SKM-1 (cell line): ENCODE data around the gene RAVER2.

Experiments used
- DNase-seq: peaks from one replicate; lab custom pipeline; 2025; ENCODE audit not compliant: unreplicated experiment; lab: John Stamatoyannopoulos, UW

The RAVER2 gene

GRCh38 chr1:64875101-64875500 lies 130.2 kb downstream of the RAVER2 start:
- no peak for DNase-seq

DNA sequence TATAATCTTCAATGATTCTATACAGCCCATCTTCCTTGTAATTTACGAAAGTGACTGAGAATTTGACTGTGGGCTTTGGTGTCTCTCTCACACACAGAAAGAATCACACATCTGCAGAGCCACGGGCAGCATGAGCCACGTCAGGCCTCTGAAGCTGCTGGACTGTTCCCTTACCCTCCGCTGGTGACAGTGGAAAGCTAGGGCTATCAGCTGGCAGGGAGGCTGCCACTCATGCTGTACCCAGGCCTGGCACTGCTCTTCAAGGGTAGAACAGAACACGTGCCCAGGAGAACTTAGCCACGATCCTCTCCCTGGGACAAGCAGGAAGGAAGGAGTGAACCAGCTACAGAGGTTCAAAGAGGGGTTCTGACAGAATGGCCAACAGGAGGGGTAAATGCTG lies 130.7 kb downstream of the RAVER2 start:
- DNase-seq, result no peak

GRCh38 chr1:64877151-64877550 lies 132.3 kb downstream of the RAVER2 start:
- DNase-seq, result no peak

- DNase-seq, result no peak
Measured at GRCh38 chr1:64877598-64877997, 132.7 kb downstream of the RAVER2 start.

DNA sequence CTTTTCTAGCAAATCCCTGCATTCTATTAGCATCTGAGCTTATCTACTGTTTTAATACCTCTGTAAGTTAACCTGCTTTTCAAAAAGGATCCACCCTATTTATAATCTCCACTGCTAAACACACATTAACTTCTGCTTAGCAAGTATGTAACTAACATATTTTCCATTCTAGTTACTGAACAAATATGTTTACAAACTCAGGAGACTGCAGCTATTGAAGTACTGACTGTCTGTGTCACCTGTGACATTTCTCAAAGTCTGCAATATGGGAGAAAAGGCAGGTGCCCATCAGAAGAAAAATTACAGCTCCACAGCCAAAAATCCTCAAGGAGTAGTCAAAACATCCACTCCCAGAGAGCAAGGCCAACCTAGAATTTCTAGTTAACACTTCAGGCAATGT lies 133.2 kb downstream of the RAVER2 start:
- DNase-seq, result no peak

- no peak for DNase-seq
Measured at GRCh38 chr1:64878931-64879611, 134.2 kb downstream of the RAVER2 start.

GRCh38 chr1:64880449-64880848 lies 135.6 kb downstream of the RAVER2 start:
- no peak for DNase-seq

DNA sequence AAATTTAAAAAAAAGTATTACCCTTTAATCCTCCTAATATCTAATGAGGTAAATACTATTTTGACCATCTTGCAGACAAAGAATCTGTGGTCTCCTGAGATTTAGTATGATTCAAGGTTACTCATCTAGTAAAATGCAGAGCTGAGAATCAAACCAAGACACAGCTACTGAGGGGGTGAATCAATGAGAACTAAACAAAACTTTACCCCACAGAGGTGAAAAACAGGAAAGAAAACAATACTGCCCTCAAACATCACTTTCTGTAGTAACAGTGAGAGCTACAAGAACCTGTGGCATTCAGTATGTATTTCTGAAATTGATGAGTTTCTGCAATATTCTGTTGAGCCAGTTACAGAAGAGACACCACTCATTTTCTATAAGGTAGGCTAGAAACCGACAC lies 136.4 kb downstream of the RAVER2 start:
- no peak for DNase-seq
